COR-L47 (cell line): Measurements from ENCODE around the gene CHMP2B.
"Not testable (repeated sequence)": the region's sequence is repeated elsewhere in the genome, so short reads cannot be mapped to it uniquely, and the experiment has no call there.

Source experiments
- DNase-seq: peaks from one replicate; lab custom pipeline; 2025; lab: John Stamatoyannopoulos, UW

Gene CHMP2B

DNA sequence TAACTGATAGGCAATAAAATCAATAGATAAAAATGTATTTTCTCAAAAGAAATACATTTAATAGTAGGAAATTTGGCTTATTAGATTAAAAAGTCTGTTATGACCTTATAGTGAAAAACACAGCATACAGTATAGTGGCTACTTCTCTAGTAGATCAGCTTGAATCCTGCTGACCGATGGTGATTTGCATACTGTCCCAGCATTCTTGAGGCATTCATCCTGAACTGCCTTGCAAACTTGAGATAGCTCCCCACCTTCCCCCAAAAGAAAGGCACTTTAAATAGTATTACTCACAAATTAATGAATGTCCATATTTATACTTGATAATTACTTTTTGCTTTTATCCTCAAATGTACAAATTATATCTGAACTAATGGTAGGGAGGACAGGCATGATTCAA, 6.7 kb downstream of the CHMP2B start:
- DNase-seq, result no peak

DNA sequence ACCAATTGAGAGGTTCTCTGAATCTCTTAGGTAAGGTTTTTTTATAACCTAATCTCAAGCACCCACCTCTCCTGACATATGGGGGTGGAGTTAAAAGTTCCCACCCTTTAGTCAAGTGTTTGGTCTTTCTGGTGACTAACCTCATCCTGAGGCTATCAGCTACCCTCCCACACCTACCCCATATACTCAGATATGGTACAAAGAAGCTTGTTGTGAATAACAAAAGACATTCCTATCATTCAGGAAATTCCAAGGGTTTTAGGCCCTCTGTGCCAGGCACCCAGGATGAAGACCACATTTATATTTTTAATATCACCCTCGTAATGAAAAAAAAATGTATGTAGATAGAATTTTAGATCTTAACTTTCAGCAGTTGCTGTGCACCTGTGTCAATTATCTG, 9.0 kb downstream of the CHMP2B start:
- no peak for DNase-seq

DNA sequence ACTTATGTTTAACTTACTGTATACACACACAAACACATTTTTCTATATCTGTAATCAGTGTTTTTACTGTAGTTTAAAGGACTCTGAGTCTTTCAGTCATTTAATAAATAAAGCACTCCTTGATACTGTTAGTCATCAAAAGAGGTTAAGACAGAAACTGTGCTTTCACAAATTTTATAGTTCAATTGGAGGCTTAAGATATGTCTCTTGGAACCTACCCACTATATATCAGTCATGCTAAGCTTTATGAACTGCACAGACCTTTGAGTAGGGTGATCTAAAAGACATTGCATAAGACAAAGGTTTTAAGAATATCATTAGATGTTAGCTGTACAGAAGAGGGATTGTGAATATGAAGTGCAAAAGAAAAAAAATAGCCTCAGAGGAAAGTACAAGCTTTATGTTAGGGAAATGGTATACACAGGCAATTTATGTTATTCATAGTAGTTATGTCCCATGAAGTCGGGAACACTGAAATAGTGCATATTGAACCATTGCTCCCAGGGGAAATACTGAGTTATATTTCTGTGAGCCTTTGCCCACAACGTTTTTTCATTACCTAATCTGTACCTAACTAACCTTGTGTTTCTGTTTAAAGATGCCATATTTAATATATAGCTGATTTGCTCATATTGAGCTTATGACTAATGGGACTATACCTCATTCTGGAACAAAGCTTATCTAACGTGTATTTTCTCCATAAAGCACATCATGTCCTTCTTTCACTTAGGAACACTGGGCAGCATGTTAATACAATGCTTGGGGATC, 19.7 kb downstream of the CHMP2B start:
- no peak for DNase-seq

DNA sequence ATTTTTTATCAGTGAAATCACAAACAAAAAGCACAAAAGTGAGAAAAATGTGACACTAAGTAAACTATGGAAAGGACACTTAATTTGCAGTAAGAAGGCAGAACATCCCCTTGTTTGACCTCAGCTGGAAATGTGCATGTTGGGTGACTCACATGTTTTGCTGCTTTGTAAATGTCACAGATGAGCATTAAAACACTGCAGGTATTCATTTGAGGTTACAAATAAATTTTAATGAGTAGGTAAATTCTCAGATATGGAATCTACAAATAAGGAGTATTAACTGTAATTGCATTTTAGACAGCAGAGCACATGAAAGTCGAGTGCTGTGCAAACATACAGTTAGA, 20.3 kb downstream of the CHMP2B start:
- DNase-seq, result no peak

DNA sequence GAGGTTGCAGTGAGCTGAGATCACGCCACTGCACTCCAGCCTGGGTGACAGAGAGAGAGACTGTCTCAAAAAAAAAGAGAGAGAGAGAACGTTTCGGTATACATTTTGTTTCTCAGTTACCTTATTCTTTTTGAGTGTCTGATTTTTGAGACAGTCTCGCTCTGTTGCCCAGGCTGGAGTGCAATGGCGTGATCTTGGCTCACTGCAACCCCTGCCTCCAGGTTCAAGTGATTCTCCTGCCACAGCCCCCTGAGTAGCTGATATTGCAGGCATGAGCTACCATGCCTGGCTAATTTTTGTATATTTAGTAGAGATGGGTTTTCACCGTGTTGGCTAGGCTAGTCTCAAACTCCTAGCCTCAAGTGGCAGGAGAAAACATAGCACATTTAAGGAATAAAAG, 21.1 kb downstream of the CHMP2B start:
- DNase-seq, result not testable (repeated sequence)

DNA sequence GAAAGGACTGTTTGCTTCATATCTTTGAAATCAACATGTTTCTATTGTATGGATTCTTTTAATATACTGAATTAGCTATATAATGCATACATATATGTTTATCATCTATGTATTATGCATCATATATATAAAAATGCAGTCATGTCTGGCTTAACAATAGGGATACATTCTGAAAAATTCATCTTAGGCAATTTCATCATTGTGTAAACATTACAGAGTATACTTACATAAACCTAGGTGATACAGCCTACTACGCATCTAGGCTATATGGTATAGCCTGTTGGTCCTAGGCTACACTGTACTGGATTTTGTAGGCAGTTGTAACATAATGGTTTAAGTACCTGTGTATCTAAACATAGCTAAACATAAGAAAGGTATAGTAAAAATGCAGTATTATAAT, 21.7 kb downstream of the CHMP2B start:
- DNase-seq, result no peak

DNA sequence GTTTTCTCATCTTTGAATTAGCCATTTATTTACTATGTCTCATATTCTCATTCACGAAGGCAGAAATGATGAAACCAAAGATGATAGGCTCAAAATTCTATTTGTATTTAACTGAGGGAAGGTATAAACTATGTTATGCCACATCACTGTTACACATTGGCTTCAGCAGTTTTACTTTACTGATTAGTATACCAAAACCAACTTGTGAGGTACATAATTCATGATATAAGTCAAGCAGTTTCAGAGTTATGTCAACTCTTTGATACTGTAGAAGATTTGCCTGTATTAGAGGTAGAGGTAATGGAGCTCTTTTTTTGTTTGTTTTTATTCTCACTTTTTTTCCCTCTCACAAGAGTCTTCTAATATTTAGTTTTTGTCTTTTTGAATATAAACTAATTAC, 22.9 kb downstream of the CHMP2B start:
- no peak for DNase-seq

DNA sequence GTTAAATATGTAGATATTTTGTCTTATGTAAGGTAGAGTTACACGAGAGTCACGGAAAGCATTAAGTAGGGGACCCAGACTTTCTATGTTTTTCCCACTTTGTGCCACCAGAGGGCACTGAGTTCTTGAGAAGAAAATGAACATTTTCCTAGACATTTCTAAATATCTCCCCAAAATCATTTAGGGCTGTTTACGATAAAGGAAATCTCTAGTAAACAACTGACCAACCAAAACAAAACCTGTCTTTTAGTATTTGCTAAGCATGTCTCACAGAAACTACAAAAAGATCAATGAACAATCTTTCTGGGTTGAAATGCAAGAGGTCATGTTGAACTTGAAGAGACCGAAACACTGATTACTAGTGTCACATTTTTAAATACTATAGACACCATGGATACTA, 33.2 kb downstream of the CHMP2B start:
- DNase-seq, result no peak

DNA sequence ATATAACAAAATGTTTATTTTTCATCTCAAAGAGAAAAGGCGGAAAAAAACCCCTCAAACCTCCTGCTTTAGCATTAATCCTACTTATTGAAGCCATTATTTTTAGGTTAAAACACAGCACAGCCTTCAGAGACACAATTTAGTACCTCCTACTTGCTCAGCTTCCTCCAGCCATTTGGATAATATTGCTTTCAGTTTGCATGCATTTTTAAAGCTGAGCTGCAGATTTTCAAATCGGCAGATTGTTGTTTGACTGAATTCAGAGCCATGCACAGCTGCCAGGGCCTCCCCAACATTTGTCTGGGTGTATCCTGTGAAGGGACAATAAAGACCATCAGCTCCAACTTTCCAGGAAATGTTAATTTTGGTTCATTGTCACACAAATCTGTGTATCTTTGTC, 34.8 kb downstream of the CHMP2B start:
- no peak for DNase-seq

DNA sequence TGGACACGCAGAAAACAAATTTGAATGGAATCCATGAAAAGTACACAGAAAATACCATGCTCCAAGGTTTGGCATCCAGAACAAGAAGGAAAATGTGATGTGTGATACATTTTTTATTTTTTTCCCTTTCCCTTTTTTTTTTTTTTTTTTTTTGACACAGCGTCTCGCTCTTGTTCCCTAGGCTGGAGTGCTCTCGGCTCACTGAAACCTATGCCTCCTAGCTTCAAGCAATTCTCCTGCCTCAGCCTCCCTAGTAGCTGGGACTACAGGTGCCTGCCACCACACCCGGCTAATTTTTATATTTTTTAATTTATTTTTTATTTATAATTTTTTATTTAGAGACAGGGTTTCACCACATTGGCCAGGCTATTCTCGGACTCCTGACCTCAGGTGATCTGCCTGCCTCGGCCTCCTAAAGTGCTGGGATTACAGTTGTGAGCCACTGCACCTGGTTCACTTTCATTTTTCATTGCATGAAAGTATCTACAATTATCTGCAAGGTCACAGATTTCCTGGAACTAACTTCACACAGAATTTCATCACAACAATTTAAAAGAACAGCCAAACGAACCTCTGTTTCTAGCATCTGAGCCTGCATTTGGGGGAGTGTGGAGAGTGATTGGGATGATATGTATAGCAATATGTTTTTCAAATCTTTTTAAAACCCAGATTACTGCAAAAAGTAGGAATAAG, 41.0 kb downstream of the CHMP2B start:
- no peak for DNase-seq

DNA sequence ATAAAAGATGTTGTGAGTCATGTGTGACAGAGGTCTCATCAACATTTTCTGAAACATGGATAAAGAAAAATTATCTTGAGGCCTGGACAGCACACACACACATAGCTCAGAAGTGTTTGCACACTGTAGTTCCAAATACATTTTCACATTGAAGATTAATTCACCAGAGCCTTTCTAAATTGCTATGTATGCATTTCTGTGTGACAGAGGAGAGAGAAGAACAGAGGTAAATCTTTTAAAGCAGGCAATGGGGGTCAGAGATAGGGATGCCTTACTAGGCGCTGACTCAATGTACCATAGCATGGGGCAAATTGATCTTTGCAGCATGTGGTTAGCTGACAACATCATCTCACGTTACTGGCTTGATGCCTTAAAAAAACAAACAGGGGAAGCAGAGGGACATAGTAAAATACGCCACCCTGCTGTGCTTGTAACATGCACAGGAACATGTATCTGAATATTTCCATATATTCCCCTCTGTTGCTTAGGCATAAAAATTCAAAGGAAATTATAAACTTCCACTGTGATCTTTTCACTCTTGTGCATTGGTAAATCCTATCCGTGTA, 41.6 kb downstream of the CHMP2B start:
- no peak for DNase-seq

DNA sequence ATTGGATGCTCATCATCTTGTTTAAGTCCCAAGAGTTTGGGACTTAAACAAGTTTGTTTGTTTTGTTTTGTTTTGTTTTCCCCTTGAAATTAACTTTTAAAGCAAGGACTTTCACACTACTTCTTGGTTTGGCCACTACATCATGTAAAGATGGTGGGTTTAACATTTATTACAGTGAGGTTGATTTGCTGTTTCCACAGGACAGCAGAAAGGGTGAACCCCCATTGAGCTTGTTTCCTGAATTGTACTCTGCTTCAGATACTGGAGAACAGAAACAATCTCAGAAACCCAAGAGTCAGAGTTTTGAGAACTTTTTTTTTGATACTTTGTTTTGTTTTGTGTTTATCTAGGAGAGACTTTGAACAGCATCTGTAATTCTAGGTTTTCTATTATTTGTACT, 42.6 kb downstream of the CHMP2B start:
- DNase-seq, result no peak

DNA sequence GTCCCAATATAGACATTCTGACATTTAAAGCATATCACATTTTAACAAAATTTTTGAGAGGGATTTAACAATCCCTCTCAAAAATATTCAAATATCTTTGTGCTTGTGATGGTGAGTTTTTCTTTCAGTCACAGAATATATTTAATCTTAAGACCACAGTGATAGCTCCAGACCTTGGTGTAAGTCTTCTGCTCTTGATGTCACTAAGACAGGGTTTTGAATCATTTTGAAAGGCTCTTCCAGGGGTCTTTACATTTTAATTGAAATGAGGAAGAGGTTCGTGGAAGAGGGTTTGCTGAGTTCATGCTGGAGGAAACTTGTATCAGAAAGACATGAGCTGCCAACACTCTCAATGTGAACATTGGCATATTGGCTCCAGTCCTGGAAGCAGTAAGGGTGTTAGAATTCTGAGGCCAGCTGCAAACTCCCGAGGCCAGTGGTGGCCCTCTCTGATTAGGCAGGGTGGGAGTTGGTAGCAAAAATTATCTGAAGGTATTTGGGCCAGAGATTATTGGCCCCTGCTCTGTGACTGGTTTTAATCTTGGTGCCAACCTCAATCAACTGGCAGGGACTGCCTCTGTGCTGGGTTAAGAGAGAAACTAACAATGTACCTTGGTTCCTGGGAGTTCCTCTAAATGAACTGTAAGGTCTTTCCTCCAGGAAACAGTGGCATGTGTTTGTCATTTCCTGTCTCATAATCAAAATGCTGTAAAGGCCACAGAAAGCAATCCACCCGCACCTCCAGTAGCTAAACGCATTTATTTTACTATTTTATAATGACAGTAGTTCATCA, 44.0 kb downstream of the CHMP2B start:
- no peak for DNase-seq

DNA sequence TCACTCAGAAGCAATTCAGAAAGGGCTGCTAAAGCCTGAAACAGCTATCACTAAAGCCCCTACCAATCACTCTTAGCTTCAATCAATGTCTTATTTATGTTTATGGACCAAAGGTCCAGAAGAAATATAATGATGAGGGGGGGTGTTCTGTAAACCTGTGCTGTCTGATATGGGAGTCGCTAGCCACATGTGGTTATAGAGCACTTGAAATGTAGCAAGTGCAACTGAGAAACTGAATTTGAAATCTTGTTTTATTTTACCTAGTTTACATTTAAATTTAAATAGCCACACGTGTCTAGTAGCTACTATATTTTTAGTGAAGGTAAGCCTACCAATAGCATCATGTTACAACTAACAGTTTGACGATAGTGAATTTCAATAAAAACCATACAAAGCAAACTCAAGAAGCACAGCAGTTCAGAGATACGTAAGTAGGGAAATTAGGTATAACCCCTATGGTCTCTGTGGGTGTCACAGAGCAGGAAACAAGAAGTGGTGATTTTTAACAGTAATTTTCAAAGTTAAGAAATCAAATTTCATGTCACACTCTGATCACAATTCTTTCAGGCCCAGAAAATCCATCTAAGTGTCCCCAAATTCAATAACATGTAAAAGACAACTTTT, 45.7 kb downstream of the CHMP2B start:
- DNase-seq, result no peak

DNA sequence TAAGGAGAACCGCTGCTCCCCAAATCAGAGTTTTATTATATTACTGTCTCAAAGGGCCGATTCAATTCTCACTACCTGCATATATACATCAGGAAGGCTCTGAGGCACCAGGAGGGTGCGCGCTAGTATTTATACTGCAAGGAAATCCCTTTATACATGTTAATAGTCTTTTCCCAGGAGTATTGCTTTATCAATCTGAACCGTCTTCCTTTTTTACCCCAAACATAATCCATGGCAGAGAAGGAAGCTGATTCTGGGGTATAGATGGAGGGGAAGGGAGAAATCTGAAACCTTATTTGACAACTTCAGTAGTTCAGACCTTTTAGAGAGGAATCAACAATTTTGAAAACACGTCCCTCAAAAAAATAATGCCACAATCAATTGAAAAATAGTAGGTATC, 49.4 kb downstream of the CHMP2B start, which contains the start of gene POU1F1:
Gene POU1F1, minus strand, starts transcription at position 101 of the 400 bp plus-strand sequence. CDS start 122 bp downstream, outside the sequence.
- DNase-seq, result no peak

DNA sequence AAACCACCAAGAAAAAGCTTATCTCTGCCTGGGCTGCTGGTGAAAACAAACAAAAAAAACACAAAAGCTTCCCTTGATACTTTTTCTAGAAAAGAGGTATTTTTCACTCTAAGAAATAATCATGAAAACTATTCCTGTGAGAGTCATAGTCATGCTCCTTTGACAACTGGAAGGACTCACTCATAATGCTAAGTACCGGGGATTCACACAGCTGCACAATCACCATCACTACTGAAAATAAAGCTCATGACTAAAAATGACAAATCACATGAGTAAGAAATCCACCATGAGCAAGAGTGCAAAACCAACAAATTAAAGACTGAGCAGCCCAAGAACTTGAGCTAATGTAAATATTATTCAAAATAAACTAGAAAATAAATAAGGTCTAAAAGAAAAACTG, 59.9 kb downstream of the CHMP2B start:
- no peak for DNase-seq

DNA sequence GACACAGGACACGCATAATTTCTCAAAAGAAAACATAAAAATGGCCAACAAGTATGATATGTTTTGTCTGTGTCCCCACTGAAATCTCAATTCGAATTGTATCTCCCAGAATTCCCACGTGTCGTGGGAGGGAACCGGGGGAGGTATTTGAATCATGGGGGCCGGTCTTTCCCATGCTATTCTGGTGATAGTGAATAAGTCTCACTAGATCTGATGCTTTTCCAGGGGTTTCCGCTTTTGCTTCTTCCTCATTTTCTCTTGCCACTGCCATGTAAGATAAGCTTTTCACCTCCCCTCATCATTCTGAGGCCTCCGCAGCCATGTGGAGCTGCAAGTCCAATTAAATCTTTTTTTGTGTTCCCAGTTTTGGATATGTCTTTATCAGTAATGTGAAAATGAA, 61.3 kb downstream of the CHMP2B start:
- DNase-seq, result no peak

DNA sequence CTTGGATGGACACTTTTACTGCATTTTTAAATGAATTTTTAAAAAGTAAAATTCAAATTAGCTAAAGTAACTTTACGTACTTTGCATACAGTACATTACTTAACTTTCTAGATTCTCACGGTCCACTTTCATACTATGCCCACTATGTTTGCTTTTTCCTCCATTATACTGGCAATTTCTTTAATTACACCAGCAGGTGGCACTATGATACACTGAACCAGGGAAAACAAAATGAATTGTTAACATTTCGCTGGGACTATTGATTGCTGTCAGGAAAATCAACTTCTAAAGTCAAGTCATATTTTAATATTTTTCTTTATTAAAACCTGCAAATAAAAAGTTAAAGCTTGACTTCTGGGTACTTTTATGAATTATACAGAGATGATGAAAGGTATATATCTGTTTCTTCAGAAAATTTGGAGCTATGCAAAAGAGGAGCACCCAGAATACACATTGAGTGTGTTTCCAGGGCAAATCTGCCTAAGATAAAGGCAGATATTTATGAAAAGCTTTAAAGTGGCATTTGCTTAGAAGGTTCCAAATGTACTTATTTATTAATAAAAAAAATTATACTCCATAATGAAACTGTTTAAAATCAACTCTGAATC, 71.1 kb downstream of the CHMP2B start:
- DNase-seq, result peak; percentile 14

DNA sequence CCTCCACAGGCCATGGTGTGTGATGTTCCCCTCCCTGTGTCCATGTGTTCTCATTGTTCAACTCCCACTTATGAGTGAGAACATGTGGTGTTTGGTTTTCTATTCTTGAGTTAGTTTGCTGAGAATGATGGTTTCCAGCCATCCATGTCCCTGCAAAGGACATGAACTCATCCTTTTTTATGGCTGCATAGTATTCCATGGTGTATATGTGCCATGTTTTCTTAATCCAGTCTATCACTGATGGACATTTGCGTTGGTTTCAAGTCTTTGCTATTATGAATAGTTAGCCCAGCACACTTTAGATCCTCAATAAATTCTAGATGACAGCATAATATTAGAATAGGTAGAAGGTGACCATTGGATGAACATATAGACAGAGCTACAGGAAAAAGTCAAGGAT, 77.9 kb downstream of the CHMP2B start:
- not testable (repeated sequence) for DNase-seq
